Activated CD4-positive, alpha-beta T cell treated with anti-CD3 and anti-CD28 coated beads, Interleukin-2, amount 50 U/mL, for 48 hours (primary cell): ENCODE results near the gene GOLGA6A.
"Not testable (repeated sequence)": the region's sequence is repeated elsewhere in the genome, so short reads cannot be mapped to it uniquely, and the experiment has no call there.

Experiments
- DNase-seq, 2 experiments: peaks; one replicate each; pipeline ENCODE4 v3.0.0-alpha.2; 2020

GOLGA6A gene

DNA sequence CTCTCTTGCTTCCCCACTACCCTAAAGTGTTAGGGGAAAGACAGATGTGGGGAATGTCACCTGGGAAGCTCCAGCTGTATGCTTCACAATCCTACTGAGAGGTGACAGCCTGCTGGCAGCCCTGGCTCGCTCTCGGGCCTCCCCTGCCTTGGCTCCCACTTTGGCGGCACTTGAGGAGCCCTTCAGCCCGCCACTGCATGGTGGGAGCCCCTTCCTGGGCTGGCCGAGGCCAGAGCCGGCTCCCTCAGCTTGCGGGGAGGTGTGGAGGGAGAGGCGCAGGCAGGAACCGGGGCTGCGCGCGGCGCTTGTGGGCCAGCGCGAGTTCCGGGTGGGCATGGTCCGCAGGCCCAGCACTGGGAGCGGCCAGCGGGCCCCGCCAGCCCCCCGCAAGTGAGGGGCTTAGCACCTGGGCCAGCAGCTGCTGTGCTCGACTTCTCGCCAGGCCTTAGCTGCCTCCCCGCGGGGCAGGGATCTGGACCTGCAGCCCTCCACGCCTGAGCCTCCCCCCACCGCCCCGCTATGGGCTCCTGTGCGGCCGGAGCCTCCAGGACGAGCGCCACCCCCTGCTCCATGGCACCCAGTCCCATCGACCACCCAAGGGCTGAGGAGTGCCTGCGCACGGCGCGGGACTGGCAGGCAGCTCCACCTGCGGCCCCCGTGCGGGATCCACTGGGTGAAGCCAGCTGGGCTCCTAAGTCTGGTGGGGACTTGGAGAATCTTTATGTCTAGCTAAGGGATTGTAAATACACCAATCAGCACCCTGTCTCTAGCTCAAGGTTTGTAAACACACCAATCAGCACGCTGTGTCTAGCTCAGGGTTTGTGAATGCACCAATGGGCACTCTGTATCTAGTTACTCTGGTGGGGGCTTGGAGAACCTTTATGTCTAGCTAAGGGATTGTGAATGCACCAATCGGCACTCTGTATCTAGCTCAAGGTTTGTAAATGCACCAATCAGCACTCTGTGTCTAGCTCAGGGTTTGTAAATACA, 29.8 kb downstream of the GOLGA6A start:
- DNase-seq = not testable (repeated sequence)

GRCh38 chr15:74050556-74051234, 31.7 kb downstream of the GOLGA6A start:
- DNase-seq = no peak

DNA sequence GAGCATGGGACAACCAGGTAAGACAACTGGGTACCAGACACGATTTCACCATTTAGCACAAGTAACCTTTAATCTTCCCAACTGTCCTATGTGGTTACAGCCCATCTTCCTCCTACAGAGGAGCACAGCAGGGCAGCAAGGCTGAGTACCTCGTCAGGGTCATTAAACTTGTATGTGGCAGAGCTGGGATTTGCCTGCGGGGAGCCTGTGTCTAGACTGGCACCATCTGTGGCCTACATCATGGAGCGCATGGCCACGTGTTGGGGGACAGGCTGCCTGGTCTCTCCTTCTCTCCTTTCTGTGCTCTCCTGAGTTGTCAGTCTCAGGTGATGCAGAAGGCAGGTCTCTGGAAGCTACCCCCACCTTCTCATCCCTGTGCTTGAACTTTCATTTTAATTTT, 32.2 kb downstream of the GOLGA6A start:
- DNase-seq = no peak

GRCh38 chr15:74046275-74046674, 36.1 kb downstream of the GOLGA6A start:
- no peak for DNase-seq

DNA sequence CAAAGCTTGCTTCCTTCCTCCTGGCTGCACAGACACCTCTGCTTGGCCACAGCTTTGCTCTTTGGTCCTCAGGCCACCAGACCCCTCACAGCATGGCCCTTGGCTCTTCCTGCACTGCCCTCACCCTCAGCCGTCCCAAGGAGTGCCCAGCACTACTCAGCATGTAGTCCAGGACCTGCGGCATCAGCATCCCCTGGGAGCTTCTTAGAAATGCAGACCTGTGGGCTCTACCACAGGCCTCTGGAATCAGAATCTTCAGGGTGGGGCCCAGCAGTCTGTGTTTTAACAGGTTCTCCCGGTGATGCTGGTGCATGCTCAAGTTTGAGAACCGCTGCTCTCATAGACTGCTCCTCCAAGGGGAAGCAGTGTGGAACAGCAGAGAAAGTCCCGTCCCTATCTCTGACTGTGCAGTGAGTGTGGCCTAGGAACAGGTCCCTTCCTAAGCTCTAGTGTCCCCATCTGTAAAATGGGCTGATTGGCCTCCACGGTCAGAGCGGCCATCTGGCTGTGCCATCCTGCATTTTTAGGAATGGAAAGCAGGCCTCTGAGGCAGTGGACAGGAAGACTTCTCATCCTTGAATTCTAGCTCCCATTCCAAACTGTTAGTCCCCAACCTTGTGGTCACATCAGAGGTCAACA, 36.6 kb downstream of the GOLGA6A start:
- no peak for DNase-seq

GRCh38 chr15:74045184-74045583, 37.2 kb downstream of the GOLGA6A start:
- DNase-seq = no peak

DNA sequence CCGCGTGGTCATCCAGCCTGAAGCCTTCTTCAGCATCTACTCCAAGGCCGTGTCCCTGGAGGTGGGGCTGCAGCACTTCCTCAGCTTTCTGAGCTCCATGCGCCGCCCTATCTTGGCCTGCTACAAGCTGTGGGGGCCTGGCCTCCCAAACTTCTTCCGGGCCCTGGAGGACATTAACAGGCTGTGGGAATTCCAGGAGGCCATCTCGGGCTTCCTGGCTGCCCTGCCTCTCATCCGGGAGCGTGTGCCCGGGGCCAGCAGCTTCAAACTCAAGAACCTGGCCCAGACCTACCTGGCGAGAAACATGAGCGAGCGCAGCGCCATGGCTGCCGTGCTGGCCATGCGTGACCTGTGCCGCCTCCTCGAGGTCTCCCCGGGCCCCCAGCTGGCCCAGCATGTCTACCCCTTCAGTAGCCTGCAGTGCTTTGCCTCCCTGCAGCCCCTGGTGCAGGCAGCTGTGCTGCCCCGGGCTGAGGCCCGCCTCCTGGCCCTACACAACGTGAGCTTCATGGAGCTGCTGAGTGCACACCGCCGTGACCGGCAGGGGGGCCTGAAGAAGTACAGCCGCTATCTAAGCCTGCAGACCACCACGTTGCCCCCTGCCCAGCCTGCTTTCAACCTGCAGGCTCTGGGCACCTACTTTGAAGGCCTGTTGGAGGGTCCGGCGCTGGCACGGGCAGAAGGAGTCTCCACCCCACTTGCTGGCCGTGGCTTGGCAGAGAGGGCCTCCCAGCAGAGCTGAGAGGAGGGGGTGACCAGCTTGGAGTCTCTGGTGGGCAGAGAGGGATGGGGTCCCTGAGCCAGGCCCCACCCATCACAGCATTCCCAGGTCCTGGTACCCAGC, 37.9 kb downstream of the GOLGA6A start:
- no peak for DNase-seq

DNA sequence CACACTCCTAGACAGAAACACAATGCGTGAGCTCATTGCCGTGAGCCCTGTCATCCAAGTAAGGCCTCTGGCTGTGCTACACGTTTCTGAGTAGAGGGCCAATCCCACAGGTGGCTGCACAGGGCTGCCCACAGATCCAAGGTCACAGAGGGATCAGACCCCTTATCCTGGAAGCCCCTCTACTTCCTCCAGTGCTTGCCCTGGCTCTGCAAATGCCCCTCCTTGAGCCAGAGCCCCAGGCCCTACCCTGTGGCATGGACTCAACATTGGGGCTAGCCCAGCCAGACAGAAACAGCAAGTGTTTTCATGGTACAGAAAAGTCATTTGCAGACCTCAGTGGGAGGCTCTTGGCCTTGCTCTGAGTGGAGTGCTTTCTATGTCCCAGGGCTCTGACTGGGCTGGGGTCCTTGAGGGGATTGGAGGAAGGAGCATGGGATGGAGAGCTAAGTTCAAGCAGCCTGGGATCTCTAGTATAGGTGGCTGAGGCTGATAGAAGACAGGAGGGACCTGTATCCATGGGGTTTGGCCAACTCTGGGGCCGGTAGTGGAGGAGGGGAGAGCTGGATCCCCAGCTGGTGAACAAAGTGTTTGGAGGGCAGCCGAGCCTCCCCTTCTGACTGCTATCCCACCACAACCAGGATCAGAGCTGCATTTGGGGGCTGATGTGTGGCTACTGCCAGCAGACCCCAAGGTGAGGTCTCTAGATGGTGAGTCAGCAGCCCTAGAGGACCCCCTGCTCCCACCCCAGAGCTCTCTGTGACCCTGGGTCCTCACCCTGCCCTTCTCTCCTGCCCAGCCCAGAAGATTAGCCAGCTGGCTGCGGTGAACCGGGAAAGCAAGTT, 38.7 kb downstream of the GOLGA6A start:
- DNase-seq = no peak

DNA sequence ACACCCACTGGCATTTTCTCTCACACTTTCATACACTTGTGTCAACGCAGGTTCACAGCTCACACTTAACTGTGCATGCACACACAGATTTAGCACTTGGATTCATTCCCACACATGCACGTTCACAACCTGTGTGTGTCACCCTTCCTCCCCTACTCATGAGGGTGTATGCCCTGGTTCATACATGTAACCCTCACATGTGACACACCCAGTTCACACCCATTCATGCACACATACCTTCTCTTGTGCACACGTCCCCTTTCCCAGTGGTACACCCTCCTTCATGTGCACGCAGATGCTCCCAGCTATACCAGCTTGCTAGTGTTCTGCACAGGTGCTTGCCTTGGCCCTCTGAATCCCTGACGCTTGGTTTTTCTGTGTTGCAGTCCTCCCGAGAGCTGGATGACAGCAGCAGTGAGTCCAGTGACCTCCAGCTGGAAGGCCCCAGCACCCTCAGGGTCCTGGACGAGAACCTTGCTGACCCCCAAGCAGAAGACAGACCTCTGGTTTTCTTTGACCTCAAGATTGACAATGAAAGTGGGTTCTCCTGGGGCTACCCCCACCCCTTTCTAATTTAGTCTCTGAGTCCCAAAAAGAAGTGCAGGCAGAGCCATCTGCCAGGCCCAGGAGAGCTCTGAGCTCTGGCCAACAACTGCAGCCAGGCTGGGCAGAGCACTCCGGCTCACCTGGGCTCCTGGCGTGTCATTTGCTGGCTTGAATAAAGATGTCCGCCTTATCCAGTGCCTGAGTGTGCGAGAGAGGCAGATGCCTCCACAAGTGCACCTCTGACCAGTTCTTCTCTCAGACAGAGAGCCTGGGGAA, 39.5 kb downstream of the GOLGA6A start:
- no peak for DNase-seq

GRCh38 chr15:74041777-74042435, 40.4 kb downstream of the GOLGA6A start:
- DNase-seq = no peak

GRCh38 chr15:74041311-74041756, 41.0 kb downstream of the GOLGA6A start:
- DNase-seq = no peak

DNA sequence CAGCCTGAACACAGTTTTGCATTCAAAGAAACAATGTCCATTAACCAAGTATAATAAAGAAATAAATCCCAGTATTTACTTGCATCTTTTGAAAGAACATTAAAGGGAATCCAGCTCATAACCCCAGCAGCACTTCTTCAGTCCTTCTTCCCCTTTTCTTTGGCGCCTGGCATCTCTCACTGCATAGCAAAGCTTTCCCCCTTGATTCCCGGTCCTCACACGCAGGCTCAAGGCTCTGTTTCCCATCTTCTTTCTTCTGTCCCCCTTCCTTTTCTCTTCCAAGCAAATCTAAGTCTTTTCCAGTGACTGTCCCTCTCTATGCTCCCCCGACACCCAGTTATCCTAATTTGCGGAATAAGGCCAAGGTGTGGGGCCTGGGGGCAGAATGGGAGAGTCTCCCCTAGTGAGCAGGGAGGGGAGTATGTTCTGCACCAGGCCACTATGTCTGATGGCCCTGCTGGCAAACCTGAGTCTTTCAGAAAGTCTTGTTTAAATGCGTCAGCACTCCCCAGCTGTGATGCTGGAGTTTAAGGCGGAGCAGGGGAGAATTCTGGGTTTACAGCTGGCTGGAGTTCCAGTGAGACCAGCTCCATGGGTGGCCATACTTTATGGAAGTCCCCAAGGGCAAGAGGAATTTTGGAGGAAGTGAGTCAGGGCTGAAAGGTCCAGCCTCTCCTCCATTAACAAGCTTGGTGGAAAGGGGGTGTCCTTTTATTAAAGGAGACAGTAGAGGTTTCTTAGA, 42.1 kb downstream of the GOLGA6A start:
- DNase-seq = no peak

GRCh38 chr15:74039656-74040010, 42.7 kb downstream of the GOLGA6A start:
- DNase-seq = no peak

DNA sequence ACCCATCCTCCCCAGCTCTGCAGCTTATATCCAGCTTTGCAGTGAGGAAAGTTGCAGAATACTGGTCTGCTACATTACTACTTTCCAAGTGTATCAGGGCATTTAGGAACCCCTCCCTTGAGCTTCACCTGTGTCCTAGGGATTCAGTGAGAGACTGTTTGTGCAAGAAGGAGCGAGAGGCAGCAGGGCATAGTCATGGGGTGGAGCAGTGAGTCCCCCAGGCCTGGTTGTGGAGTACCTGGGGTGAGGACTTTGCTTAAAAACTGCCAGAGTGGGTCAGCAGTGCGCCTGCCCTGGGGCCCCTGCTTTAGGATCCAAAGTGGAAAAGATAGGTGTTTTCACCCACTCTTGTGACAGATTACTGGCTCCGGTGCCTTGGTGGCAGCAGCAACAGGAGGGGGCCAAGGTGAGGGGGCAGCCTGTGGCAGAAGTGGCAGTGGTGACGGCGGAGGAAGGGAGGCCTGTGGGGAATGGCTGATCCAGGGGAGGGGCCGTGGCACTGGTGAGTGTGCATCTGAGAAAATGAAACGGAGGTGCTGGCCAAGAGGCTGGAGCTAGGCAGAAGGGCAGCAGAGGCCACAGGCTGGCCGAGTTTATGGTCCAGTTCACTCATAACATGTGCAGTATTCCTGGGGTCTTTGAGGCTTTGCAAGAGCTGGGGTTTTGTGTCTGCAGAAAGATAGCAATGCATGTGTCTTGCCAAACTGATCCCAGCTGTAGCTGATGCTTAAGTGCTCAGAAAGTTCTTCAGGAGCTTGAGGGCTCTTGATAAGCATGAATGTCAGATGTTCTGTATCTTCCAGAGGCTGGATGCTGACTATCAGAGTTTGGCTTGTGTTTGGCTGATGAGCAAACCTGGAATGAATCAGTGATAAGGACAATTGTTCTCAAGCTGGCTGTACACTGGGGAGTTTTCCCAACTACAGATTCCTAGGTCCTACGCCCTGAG, 43.4 kb downstream of the GOLGA6A start:
- DNase-seq = no peak

- DNase-seq = no peak
These were observed 44.9 kb downstream of the GOLGA6A start for GRCh38 chr15:74037171-74038117.

- peak in 1 of 2 experiments; percentile 18 for DNase-seq
These were observed 45.8 kb downstream of the GOLGA6A start for GRCh38 chr15:74036271-74037170.
